K562 (cell line): ENCODE results near the gene VWA7. TPM values are rescaled to one million over a fixed set of nuclear protein-coding genes. Genes with fewer than 3 reads are reported as not detected.
A peak's percentile ranks its signal among the peaks of the same experiment; 100 is the strongest.

Experiments used
- CSDE1 ChIP-seq, 2 experiments: fragments of 450-650 bp; IDR thresholded peaks; 2 replicates each; pipeline ENCODE4 v1.6.1; 2016; ENCODE audit warnings: mild to moderate bottlenecking in 1 of 2
- FOXA3 ChIP-seq, 2 experiments: fragments of 450-650 bp in 1 of 2; sonication (generic) in 1 of 2; formaldehyde crosslinking; IDR thresholded peaks in 1 of 2; conservative IDR thresholded peaks in 1 of 2; 2 replicates each; pipeline versions ENCODE4 v1.4.0 to v1.8.0; 2020 to 2022; ENCODE audit warnings: mild to moderate bottlenecking in 2 of 2, missing genetic modification reagents in 1 of 2
- IRF2 ChIP-seq: sonication (generic); formaldehyde crosslinking; IDR thresholded peaks from 2 replicates; pipeline ENCODE4 v1.8.1; 2022; ENCODE audit warnings: mild to moderate bottlenecking, missing genetic modification reagents
- NCOR1 ChIP-seq: fragments of 450-650 bp; IDR thresholded peaks from 2 replicates; pipeline ENCODE4 v1.6.1; 2016; ENCODE audit warnings: mild to moderate bottlenecking, moderate library complexity
- NFIC ChIP-seq: fragments of 450-650 bp; IDR thresholded peaks from 2 replicates; pipeline ENCODE4 v1.6.1; 2017; ENCODE audit warnings: mild to moderate bottlenecking, inconsistent platforms
- PHF8 ChIP-seq: fragments of 200-600 bp; sonication (generic); IDR thresholded peaks from 2 replicates; pipeline ENCODE4 v1.6.1; 2012; ENCODE audit warnings: mixed run types, mild to moderate bottlenecking, inconsistent platforms, low read length, moderate library complexity, borderline replicate concordance
- SP1 ChIP-seq: sonication (generic); formaldehyde crosslinking; IDR thresholded peaks from 2 replicates; pipeline ENCODE4 v1.8.1; 2022; ENCODE audit warnings: mild to moderate bottlenecking, missing genetic modification reagents
- SREBF1 ChIP-seq: fragments of 150-350 bp; IDR thresholded peaks from 2 replicates; pipeline ENCODE4 v1.6.1; 2014; ENCODE audit warnings: antibody characterized with exemption, low read depth, low read length, borderline replicate concordance
- XRCC3 ChIP-seq: fragments of 450-650 bp; IDR thresholded peaks from 2 replicates; pipeline ENCODE4 v1.6.1; 2017; ENCODE audit warnings: mild to moderate bottlenecking, moderate library complexity
- ZBTB5 ChIP-seq: fragments of 450-650 bp; IDR thresholded peaks from 2 replicates; pipeline ENCODE4 v1.6.1; 2017; ENCODE audit warnings: antibody characterized with exemption
- ZFPM2 ChIP-seq: fragments of 250-450 bp; sonication (Bioruptor Pico); IDR thresholded peaks from 2 replicates; pipeline ENCODE4 v1.5.1; 2022; ENCODE audit warnings: mild to moderate bottlenecking
- ZNF212 ChIP-seq: fragments of 450-650 bp; formaldehyde crosslinking; IDR thresholded peaks from 2 replicates; pipeline ENCODE4 v1.4.0; 2020; ENCODE audit warnings: mild to moderate bottlenecking
- polyA plus RNA-seq, 8 experiments: library from polyadenylated mRNA; depleted of rRNA in 4 of 8; stranded (reverse) in 5 of 8; unstranded in 3 of 8; fragments of >200 nt; fragmentation: Nextera tagmentation in 2 of 8; fragmentation: Illumina TruSeq in 1 of 8; extraction: Ambion mirVana in 2 of 8; extraction: Trizol in 1 of 8; gene quantifications; 2 replicates each; pipeline versions ENCODE4 v1.2.1 to v1.2.3, GENCODE V29; 2011 to 2014; ENCODE audit warnings: inconsistent platforms in 1 of 8, missing spikeins in 1 of 8
- total RNA-seq, 7 experiments: library from RNA; depleted of rRNA in 6 of 7; stranded (reverse); fragments of >200 nt in 6 of 7; fragmentation: Illumina TruSeq in 2 of 7; extraction: Trizol in 2 of 7; gene quantifications; 2 replicates each; pipeline versions ENCODE4 v1.2.1 to v1.2.3, GENCODE V29; 2011 to 2021; ENCODE audit warnings: low replicate concordance in 1 of 7
- TF ChIP-seq, protein P1 (sequence below): sonication (generic); formaldehyde crosslinking; IDR thresholded peaks from 2 replicates; pipeline ENCODE4 v1.8.0; 2022; ENCODE audit warnings: mild to moderate bottlenecking, missing genetic modification reagents
- TF ChIP-seq, protein P2 (sequence below), 2 experiments: fragments of 450-650 bp in 1 of 2; IDR thresholded peaks; 2 replicates each; pipeline ENCODE4 v1.6.1; 2011 to 2017; ENCODE audit warnings: low read depth in 2 of 2, antibody characterized with exemption in 1 of 2, borderline replicate concordance in 1 of 2, low read length in 1 of 2, mild to moderate bottlenecking in 1 of 2, mixed read lengths in 1 of 2; ENCODE audit not compliant: control insufficient read depth in 1 of 2

Gene VWA7
- total and polyA plus RNA-seq, 9 of the 15 experiments (the other 6 are each of a cell fraction or from before 2014, with no cell fraction given): 0.18 to 2.9 (median 0.95) TPM

- 0 out of 2 replicates have a peak, but pooled peaks have one; percentile 3 for TF ChIP-seq PHF8
- no peak for TF ChIP-seq ZBTB5
- no peak for TF ChIP-seq ZFPM2 (CRISPR knock-in tag)
- no peak for TF ChIP-seq IRF2 (CRISPR knock-in tag)
- no peak for TF ChIP-seq CSDE1 (IDR thresholded peaks at IDR 0.05)
- TF ChIP-seq ZNF212 (CRISPR knock-in tag): no peak
- no peak for TF ChIP-seq FOXA3 (CRISPR knock-in tag; conservative IDR thresholded peaks at IDR 0.05 in 1 of 2, IDR thresholded peaks at IDR 0.05 in 1 of 2)
- no peak for TF ChIP-seq XRCC3
- TF ChIP-seq, protein P1, sequence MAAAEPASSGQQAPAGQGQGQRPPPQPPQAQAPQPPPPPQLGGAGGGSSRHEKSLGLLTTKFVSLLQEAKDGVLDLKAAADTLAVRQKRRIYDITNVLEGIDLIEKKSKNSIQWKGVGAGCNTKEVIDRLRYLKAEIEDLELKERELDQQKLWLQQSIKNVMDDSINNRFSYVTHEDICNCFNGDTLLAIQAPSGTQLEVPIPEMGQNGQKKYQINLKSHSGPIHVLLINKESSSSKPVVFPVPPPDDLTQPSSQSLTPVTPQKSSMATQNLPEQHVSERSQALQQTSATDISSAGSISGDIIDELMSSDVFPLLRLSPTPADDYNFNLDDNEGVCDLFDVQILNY (CRISPR knock-in tag): 0 out of 2 replicates have a peak, but pooled peaks have one; percentile 88
- TF ChIP-seq NFIC: no peak
- TF ChIP-seq SREBF1: no peak
- peak; percentile 49; the same call in 1 of the 2 replicates for TF ChIP-seq SP1 (CRISPR knock-in tag)
- no peak for TF ChIP-seq NCOR1
- TF ChIP-seq, protein P2, sequence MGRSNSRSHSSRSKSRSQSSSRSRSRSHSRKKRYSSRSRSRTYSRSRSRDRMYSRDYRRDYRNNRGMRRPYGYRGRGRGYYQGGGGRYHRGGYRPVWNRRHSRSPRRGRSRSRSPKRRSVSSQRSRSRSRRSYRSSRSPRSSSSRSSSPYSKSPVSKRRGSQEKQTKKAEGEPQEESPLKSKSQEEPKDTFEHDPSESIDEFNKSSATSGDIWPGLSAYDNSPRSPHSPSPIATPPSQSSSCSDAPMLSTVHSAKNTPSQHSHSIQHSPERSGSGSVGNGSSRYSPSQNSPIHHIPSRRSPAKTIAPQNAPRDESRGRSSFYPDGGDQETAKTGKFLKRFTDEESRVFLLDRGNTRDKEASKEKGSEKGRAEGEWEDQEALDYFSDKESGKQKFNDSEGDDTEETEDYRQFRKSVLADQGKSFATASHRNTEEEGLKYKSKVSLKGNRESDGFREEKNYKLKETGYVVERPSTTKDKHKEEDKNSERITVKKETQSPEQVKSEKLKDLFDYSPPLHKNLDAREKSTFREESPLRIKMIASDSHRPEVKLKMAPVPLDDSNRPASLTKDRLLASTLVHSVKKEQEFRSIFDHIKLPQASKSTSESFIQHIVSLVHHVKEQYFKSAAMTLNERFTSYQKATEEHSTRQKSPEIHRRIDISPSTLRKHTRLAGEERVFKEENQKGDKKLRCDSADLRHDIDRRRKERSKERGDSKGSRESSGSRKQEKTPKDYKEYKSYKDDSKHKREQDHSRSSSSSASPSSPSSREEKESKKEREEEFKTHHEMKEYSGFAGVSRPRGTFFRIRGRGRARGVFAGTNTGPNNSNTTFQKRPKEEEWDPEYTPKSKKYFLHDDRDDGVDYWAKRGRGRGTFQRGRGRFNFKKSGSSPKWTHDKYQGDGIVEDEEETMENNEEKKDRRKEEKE (IDR thresholded peaks at IDR 0.05; ENCODE audit: borderline replicate concordance in 1 of 2, control insufficient read depth in 1 of 2, low read depth in 2 of 2, low read length in 1 of 2): no peak
These were observed 1.3 kb downstream of the VWA7 start (continued) for GRCh38 chr6:31775633-31776484.
